ENCODE results near the gene FKBP9. TPM values are rescaled to one million over a fixed set of nuclear protein-coding genes. Genes with fewer than 3 reads are reported as not detected.
"Not testable (repeated sequence)": the region's sequence is repeated elsewhere in the genome, so short reads cannot be mapped to it uniquely, and the experiment has no call there.

The FKBP9 gene
- total RNA-seq, 1 experiment from 2014 or later, result 82.6 TPM

DNA sequence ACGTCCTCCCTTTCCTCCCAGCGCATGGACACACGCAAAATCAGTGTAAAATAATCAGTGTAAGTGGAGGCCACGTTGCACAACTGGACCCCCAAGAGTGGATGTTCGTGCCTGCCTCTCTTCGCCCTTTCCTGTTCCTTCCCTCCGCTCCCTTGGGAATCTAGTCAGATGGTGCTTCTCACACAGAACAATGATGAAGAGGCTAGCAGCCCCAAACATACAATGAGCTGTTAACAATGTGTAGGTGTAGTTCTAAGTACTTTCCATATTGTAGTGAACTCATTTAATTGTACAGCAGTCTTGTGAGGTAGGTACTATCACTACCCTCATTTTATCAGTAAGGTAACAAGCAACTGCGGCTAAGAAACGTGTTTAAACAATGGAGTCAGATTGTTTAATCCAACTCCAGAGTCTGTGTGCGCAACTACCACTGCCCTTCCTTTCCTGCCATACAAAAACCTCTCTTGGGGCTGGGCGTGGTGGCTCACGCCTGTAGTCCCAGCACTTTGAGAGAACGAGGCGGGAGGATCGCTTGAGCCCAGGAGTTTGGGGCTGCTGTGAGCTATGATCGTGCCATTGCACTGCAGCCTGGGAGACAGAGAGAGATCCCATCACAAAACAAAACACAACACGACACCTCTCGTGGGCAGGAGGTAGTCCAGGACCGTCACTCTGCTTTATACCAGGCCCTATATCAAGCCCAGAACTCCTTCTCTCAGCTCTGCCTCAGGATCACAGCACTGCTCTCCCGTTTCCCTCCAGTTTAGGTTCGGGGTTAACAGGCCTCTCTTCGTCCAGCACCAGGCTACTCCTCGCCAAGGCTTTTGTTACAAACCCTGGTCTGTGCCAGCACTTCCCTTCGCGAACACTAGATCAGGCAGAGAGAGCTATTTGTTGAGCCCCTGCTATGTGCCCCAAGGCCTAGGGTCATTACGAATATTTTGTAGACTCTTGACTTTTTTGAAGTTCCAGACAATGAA, 1.1 kb downstream of the FKBP9 start:
- ChIA-PET CTCF (interaction anchor here (0.7 to 3.1 kb wide), 2 partner anchors 86 to 112 kb away, joined by 3 to 17 read pairs; no protein-coding TSS in a partner anchor), POLR2A (interaction anchor here (0.6 to 1.5 kb wide), 3 partner anchors 64 to 462 kb away, joined by 4 to 13 read pairs (median 4); partner anchors contain the start of gene NT5C3A)
- H3K4me3 ChIP-seq (ENCODE audit: low read depth, low read length), result peak overlapping the region; percentile 95
- intact Hi-C loops (cut with micrococcal nuclease; ENCODE audit: unreplicated experiment), result loop anchor here (5.0 kb wide), 2 partner anchors 84 to 149 kb away; partner anchors contain the start of gene RP9
- Mint-ChIP-seq H3K36me3 (ENCODE audit: insufficient read depth, unreplicated experiment) (peaks cover 6% of the 10 kb centered on the region), H3K27ac (ENCODE audit: unreplicated experiment) (peak overlapping the region; percentile 55), H3K4me1 (ENCODE audit: low read depth, unreplicated experiment) (no peaks in the 10 kb centered on the region), H3K9me3 (ENCODE audit: unreplicated experiment) (no peaks in the 10 kb centered on the region), H3K4me3 (ENCODE audit: unreplicated experiment) (peak overlapping the region; percentile 82), H3K27me3 (ENCODE audit: insufficient read depth, unreplicated experiment) (no peaks in the 10 kb centered on the region)
- H3K9me3 ChIP-seq, result no peaks in the 10 kb centered on the region
- TF ChIP-seq, protein P1, sequence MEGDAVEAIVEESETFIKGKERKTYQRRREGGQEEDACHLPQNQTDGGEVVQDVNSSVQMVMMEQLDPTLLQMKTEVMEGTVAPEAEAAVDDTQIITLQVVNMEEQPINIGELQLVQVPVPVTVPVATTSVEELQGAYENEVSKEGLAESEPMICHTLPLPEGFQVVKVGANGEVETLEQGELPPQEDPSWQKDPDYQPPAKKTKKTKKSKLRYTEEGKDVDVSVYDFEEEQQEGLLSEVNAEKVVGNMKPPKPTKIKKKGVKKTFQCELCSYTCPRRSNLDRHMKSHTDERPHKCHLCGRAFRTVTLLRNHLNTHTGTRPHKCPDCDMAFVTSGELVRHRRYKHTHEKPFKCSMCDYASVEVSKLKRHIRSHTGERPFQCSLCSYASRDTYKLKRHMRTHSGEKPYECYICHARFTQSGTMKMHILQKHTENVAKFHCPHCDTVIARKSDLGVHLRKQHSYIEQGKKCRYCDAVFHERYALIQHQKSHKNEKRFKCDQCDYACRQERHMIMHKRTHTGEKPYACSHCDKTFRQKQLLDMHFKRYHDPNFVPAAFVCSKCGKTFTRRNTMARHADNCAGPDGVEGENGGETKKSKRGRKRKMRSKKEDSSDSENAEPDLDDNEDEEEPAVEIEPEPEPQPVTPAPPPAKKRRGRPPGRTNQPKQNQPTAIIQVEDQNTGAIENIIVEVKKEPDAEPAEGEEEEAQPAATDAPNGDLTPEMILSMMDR (IDR thresholded peaks at IDR 0.05; ENCODE audit: insufficient read depth in 1 of 2, low read depth in 1 of 2, low read length in 1 of 2, severe bottlenecking in 1 of 2, unreplicated experiment in 1 of 2), result no peak
- no peaks in the 10 kb centered on the region for H3K27me3 ChIP-seq (replicated peaks; ENCODE audit: control insufficient read depth, insufficient read depth, low read length)
- TSS peak; percentile 39 for BruUV-seq (replicated peaks)
- no peak for DNase-seq
- no peaks in the 10 kb centered on the region for H3K36me3 ChIP-seq (ENCODE audit: control insufficient read depth, insufficient read depth, low read length)
- 0 out of 2 replicates have a peak, but pooled peaks cover 6% of the 10 kb centered on the region for H3K4me1 ChIP-seq

DNA sequence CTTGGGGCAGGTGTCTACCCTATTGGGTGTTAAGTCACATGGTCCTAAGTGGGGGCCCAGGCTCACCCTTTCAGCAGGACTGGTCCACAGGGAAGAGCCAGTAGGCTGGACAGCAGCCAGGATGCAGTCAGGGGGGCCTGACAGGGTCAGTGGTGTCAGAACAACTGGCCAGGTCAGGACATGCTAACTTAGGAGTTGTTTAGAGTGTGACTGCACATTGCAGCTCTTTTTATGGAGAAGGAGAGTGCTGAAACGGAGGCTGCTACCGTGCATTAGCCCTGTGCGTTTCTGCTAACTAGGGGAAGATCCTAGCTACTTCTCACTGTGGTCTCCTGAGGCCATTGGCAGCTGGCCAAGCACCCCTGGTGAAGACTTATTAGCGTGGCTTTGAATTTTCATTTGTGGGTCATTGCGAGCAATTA, 6.7 kb downstream of the FKBP9 start:
- H3K9me3 Mint-ChIP-seq (ENCODE audit: unreplicated experiment); DNase-seq; BruUV-seq (replicated peaks); H3K4me3 Mint-ChIP-seq (ENCODE audit: unreplicated experiment); H3K9me3 ChIP-seq; H3K27me3 Mint-ChIP-seq (ENCODE audit: insufficient read depth, unreplicated experiment); H3K36me3 Mint-ChIP-seq (ENCODE audit: insufficient read depth, unreplicated experiment); H3K36me3 ChIP-seq (ENCODE audit: control insufficient read depth, insufficient read depth, low read length); H3K4me1 Mint-ChIP-seq (ENCODE audit: low read depth, unreplicated experiment); POLR2A ChIA-PET; H3K4me1 ChIP-seq; CTCF ChIA-PET; H3K27ac Mint-ChIP-seq (ENCODE audit: unreplicated experiment); H3K27me3 ChIP-seq (replicated peaks; ENCODE audit: control insufficient read depth, insufficient read depth, low read length); H3K4me3 ChIP-seq (ENCODE audit: low read depth, low read length): not testable (repeated sequence)
- intact Hi-C loops (cut with micrococcal nuclease; ENCODE audit: unreplicated experiment), result loop anchor here (1.0 kb wide), 1 partner anchor 86 kb away; no protein-coding TSS in a partner anchor

DNA sequence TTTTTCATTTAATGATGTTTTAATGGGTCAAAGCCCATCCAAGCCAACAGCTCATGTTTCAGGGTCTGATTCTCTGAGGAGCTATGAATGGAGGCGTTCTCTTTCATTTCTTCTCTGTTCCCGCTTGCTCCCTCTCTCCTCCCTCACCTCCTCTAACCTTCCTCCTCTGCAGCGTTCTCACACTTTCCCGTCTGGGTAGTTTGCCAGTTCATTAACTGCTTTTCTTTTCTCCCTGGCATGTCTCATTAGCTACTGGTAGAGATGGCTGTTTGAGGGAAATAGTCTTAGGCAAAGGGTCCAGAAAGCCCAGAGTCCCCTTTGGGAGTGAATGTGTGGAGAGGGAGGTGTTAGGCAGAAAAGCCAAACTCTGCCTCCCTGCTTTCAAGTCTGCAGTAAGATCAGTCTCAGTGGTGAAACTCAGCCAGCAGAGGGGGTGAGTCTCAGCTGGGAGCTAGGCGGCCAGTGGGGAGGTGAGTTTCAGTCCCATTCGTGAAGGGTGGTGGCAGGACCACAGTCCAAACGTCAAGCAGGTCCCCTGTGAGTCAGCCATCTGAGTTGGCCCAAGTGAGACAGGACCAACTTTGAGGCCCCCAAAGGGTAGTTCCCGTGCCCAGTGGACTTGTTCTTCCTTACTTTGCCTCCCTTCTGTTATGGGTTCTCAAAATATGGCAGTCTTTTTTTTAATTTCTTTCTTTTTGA, 7.4 kb downstream of the FKBP9 start:
- H3K27me3 ChIP-seq (replicated peaks; ENCODE audit: control insufficient read depth, insufficient read depth, low read length); POLR2A ChIA-PET; CTCF ChIA-PET; H3K36me3 ChIP-seq (ENCODE audit: control insufficient read depth, insufficient read depth, low read length); H3K27ac Mint-ChIP-seq (ENCODE audit: unreplicated experiment); H3K36me3 Mint-ChIP-seq (ENCODE audit: insufficient read depth, unreplicated experiment); H3K9me3 ChIP-seq; BruUV-seq (replicated peaks); H3K4me1 Mint-ChIP-seq (ENCODE audit: low read depth, unreplicated experiment); H3K4me3 ChIP-seq (ENCODE audit: low read depth, low read length); H3K4me1 ChIP-seq; DNase-seq; H3K9me3 Mint-ChIP-seq (ENCODE audit: unreplicated experiment); H3K27me3 Mint-ChIP-seq (ENCODE audit: insufficient read depth, unreplicated experiment); H3K4me3 Mint-ChIP-seq (ENCODE audit: unreplicated experiment): not testable (repeated sequence)
- intact Hi-C loops (cut with micrococcal nuclease; ENCODE audit: unreplicated experiment), result loop anchor here (1.0 kb wide), 1 partner anchor 86 kb away; no protein-coding TSS in a partner anchor
- TF ChIP-seq, protein P1 (IDR thresholded peaks at IDR 0.05; ENCODE audit: insufficient read depth in 1 of 2, low read depth in 1 of 2, low read length in 1 of 2, severe bottlenecking in 1 of 2, unreplicated experiment in 1 of 2), result peak in 1 of 2 experiments; percentile 29

DNA sequence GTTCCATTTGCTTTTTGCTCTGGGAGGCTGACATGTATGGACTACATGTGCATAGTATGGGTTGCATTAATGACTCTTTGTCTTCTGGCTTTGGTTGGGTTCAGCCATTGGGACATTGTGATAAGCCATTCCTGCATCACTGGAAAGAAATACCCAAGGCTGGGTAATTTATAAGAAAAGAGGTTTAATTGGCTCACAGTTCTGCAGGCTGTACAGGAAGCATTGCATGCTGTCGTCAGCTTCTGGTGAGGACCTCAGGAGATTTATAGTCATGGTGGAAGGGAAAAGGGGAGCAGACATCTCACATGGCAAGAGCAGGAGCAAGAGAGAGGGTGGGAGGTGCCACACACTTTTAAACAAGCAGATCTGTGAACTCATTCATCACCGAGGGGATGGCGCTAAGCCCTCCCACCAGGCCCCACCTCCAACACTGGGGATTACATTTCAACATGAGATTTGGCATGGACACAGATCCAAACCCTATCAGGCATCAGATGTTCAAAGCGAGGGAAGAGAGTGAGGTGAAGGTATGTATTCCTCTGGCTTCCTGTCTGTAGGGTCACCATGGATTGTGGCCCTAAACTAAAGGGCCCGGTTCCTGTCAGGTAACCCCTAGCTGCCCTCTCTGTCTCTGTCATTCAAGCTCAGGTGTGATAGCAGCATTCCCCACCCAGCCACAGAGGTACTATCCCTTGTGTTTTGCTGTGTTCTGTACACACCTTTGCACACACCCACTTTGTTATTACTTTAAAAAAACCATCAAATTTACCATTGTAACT, 9.4 kb downstream of the FKBP9 start:
- CTCF ChIA-PET; DNase-seq; H3K4me3 Mint-ChIP-seq (ENCODE audit: unreplicated experiment); H3K9me3 ChIP-seq; intact Hi-C loops (cut with micrococcal nuclease; ENCODE audit: unreplicated experiment); H3K4me1 ChIP-seq; H3K9me3 Mint-ChIP-seq (ENCODE audit: unreplicated experiment); POLR2A ChIA-PET; H3K27me3 Mint-ChIP-seq (ENCODE audit: insufficient read depth, unreplicated experiment); H3K4me1 Mint-ChIP-seq (ENCODE audit: low read depth, unreplicated experiment); H3K36me3 ChIP-seq (ENCODE audit: control insufficient read depth, insufficient read depth, low read length); H3K27ac Mint-ChIP-seq (ENCODE audit: unreplicated experiment); H3K27me3 ChIP-seq (replicated peaks; ENCODE audit: control insufficient read depth, insufficient read depth, low read length); BruUV-seq (replicated peaks); H3K4me3 ChIP-seq (ENCODE audit: low read depth, low read length); H3K36me3 Mint-ChIP-seq (ENCODE audit: insufficient read depth, unreplicated experiment): not testable (repeated sequence)

DNA sequence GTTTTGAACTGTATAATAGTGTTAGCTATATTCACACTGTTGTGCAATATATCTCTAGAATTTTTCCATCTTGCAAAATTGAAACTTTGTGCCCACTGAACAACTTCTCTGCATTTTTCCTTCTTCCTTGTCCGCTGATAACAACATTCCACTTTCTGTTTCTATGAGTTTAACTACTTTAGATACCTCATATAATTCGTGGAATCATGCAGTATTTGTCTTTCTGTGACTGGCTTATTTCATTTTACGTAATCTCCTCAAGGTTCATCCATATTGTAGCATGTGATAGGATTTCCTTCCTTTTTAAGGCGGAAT, 10.0 kb downstream of the FKBP9 start:
- H3K27ac Mint-ChIP-seq (ENCODE audit: unreplicated experiment); H3K4me3 ChIP-seq (ENCODE audit: low read depth, low read length); DNase-seq; H3K9me3 ChIP-seq; CTCF ChIA-PET; BruUV-seq (replicated peaks); H3K4me1 ChIP-seq; intact Hi-C loops (cut with micrococcal nuclease; ENCODE audit: unreplicated experiment); H3K36me3 Mint-ChIP-seq (ENCODE audit: insufficient read depth, unreplicated experiment); H3K27me3 Mint-ChIP-seq (ENCODE audit: insufficient read depth, unreplicated experiment); POLR2A ChIA-PET; H3K27me3 ChIP-seq (replicated peaks; ENCODE audit: control insufficient read depth, insufficient read depth, low read length); H3K4me1 Mint-ChIP-seq (ENCODE audit: low read depth, unreplicated experiment); H3K36me3 ChIP-seq (ENCODE audit: control insufficient read depth, insufficient read depth, low read length); H3K9me3 Mint-ChIP-seq (ENCODE audit: unreplicated experiment); H3K4me3 Mint-ChIP-seq (ENCODE audit: unreplicated experiment): not testable (repeated sequence)

Measured in Caco-2 (cell line).